Right lobe of liver (tissue), 4 donors: Measurements from ENCODE around the gene NOP16.

Source experiments
- POLR2A ChIP-seq: fragments of 450-650 bp; IDR thresholded peaks from one replicate; pipeline ENCODE4 v1.6.1; 2017; ENCODE audit warnings: antibody characterized with exemption, mild to moderate bottlenecking
- TF ChIP-seq, protein P1 (sequence below), 4 donors: fragments of 200-600 bp in 3 of 4; fragments of 450-650 bp in 1 of 4; IDR thresholded peaks; one replicate each; pipeline versions ENCODE4 v1.5.1 to v1.8.0; 2016 to 2022; ENCODE audit warnings: antibody characterized with exemption in 4 of 4, mild to moderate bottlenecking in 2 of 4
- donor health status: DM: no; HTN: no; CAD: no.
- donor health status: DM: no; HTN: no; CAD: no.
- donor health status: DM: no; HTN: yes; CAD: no.

DNA sequence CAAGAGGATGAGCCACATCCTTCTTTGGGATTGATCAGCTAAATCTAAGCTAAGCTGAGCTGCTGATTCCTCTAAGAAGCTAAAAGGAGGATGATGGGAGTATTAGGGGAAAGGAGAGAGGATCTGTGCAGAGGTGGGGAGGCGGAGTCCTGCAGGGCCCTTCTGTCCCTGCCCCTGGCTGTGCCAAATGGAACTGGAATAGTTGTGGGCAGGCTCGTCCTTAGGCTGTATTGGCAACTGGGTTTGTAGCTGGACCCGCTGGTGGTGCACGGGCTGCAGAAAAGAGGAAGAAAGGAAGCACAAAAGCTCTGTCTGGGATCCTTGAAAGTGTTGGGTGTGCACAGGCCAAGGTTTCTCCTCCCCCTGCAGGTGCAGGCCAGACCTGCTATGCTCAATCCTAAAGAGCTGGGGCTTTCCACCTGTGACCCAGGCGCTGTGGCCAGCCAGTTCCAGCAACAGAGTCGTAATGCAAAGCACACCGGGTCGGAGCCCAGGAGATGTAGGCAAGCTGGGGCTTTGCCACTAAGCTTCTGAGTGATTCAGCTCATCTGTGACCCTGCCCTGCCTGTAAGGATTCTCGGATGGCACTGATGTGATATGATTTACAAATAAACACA is 18.1 kb upstream of the NOP16 start:
- no peak for TF ChIP-seq POLR2A
- TF ChIP-seq, protein P1, sequence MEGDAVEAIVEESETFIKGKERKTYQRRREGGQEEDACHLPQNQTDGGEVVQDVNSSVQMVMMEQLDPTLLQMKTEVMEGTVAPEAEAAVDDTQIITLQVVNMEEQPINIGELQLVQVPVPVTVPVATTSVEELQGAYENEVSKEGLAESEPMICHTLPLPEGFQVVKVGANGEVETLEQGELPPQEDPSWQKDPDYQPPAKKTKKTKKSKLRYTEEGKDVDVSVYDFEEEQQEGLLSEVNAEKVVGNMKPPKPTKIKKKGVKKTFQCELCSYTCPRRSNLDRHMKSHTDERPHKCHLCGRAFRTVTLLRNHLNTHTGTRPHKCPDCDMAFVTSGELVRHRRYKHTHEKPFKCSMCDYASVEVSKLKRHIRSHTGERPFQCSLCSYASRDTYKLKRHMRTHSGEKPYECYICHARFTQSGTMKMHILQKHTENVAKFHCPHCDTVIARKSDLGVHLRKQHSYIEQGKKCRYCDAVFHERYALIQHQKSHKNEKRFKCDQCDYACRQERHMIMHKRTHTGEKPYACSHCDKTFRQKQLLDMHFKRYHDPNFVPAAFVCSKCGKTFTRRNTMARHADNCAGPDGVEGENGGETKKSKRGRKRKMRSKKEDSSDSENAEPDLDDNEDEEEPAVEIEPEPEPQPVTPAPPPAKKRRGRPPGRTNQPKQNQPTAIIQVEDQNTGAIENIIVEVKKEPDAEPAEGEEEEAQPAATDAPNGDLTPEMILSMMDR (IDR thresholded peaks at IDR 0.05) = no peak
